ENCODE results near the gene TPP1.

- TF ChIP-seq CTCF (IDR thresholded peaks at IDR 0.05) (no peak), POLR2A (IDR thresholded peaks at IDR 0.05) (no peak)
Observed at GRCh38 chr11:6647836-6648235, 28.6 kb upstream of the TPP1 start.
